MV-4-11 (cell line): Measurements from ENCODE around the gene DOLPP1.

Experiments used
- DNase-seq: peaks from one replicate; lab custom pipeline; 2025; lab: John Stamatoyannopoulos, UW

The DOLPP1 gene

GRCh38 chr9:129094387-129095169 is 13.7 kb downstream of the DOLPP1 start:
- DNase-seq: no peak

GRCh38 chr9:129095170-129095667 is 14.3 kb downstream of the DOLPP1 start:
- no peak for DNase-seq

GRCh38 chr9:129095908-129096307 is 15.0 kb downstream of the DOLPP1 start:
- no peak for DNase-seq

- no peak for DNase-seq
Observed at GRCh38 chr9:129097671-129098306, 16.9 kb downstream of the DOLPP1 start.

GRCh38 chr9:129098328-129098727 is 17.4 kb downstream of the DOLPP1 start:
- no peak for DNase-seq

GRCh38 chr9:129100383-129101169 is 19.7 kb downstream of the DOLPP1 start:
- no peak for DNase-seq

GRCh38 chr9:129101279-129101678 is 20.4 kb downstream of the DOLPP1 start:
- DNase-seq: no peak

- no peak for DNase-seq
Observed at GRCh38 chr9:129102095-129102525, 21.2 kb downstream of the DOLPP1 start.

GRCh38 chr9:129102791-129103594 is 22.1 kb downstream of the DOLPP1 start:
- DNase-seq: peak; percentile 51

GRCh38 chr9:129103595-129103965 is 22.7 kb downstream of the DOLPP1 start:
- DNase-seq: no peak

- no peak for DNase-seq
Observed at GRCh38 chr9:129104051-129104450, 23.1 kb downstream of the DOLPP1 start.

- no peak for DNase-seq
Observed at GRCh38 chr9:129105857-129106694, 25.2 kb downstream of the DOLPP1 start.

- no peak for DNase-seq
Observed at GRCh38 chr9:129107651-129108050, 26.7 kb downstream of the DOLPP1 start.

- no peak for DNase-seq
Observed at GRCh38 chr9:129108083-129108804, 27.3 kb downstream of the DOLPP1 start.

- DNase-seq: no peak
Observed at GRCh38 chr9:129108805-129109536, 28.1 kb downstream of the DOLPP1 start.

- DNase-seq: peak; percentile 75
Observed at GRCh38 chr9:129109537-129109903, 28.6 kb downstream of the DOLPP1 start.

- no peak for DNase-seq
Observed at GRCh38 chr9:129109952-129110739, 29.2 kb downstream of the DOLPP1 start.

- peak; percentile 88 for DNase-seq
Observed at GRCh38 chr9:129110740-129111527, 30.0 kb downstream of the DOLPP1 start, which contains the start of the genes CRAT and PTPA. TSS of gene CRAT (minus strand) at chr9:129110793. CDS start at chr9:129110509, 284 bp downstream. TSS of gene PTPA (plus strand) at chr9:129111415. CDS start at chr9:129111601, 186 bp downstream.
